ENCODE data around the gene CES4A.

The CES4A gene

GRCh38 chr16:67053767-67054334 lies 65.5 kb downstream of the CES4A start:
- no peak for DNase-seq (ENCODE audit: low read depth)

GRCh38 chr16:67054901-67055300 lies 66.5 kb downstream of the CES4A start:
- no peak for DNase-seq (ENCODE audit: low read depth)

- no peak for DNase-seq (ENCODE audit: low read depth)
These were observed 67.5 kb downstream of the CES4A start for GRCh38 chr16:67055712-67056487.

Measured in activated T-helper 9 cell treated with anti-CD3 and anti-CD28 coated beads, Interleukin-2, amount 50 U/mL, for 16 hours (primary cell).